ENCODE data around the gene CHCHD2.

- TF ChIP-seq CTCF (IDR thresholded peaks at IDR 0.05) (no peak), POLR2AphosphoS5 (IDR thresholded peaks at IDR 0.05) (no peak), POLR2A (IDR thresholded peaks at IDR 0.05) (no peak)
Observed at GRCh38 chr7:56087445-56087844, 18.8 kb downstream of the CHCHD2 start.

Measured in transverse colon (tissue), 4 donors.